Breast epithelium (tissue), 4 donors: ENCODE results near the gene RHOBTB1. TPM values are rescaled to one million over a fixed set of nuclear protein-coding genes. Genes with fewer than 3 reads are reported as not detected.
"Not testable (repeated sequence)": the region's sequence is repeated elsewhere in the genome, so short reads cannot be mapped to it uniquely, and the experiment has no call there.

ENCODE experiments used
- DNase-seq, 2 donors: peaks; one replicate each; pipeline ENCODE4 v3.0.0-alpha.2; 2019; ENCODE audit warnings: low spot score in 2 of 2
- H3K27ac ChIP-seq, 2 donors: fragments of 200-600 bp; sonication (generic) in 1 of 2; one replicate each; pipeline ENCODE4 v1.5.1; 2016 to 2019; ENCODE audit warnings: mild to moderate bottlenecking in 1 of 2
- H3K27me3 ChIP-seq, 2 donors: fragments of 200-600 bp; sonication (generic) in 1 of 2; one replicate each; pipeline versions ENCODE4 v1.5.1 to v1.6.0; 2017 to 2019; ENCODE audit warnings: control low read depth in 1 of 2, mild to moderate bottlenecking in 1 of 2
- H3K36me3 ChIP-seq: fragments of 200-600 bp; one replicate; pipeline ENCODE4 v1.5.1; 2019
- H3K4me1 ChIP-seq, 2 donors: fragments of 200-600 bp; sonication (generic); one replicate each; pipeline ENCODE4 v1.5.1; 2016 to 2019; ENCODE audit warnings: control low read depth in 1 of 2
- H3K4me3 ChIP-seq, 3 donors: fragments of 200-600 bp; sonication (generic); 1 replicate in 2 of 3; 2 replicates in 1 of 3; pipeline ENCODE4 v1.5.1; 2016 to 2019; ENCODE audit warnings: mild to moderate bottlenecking in 3 of 3, moderate library complexity in 2 of 3
- H3K9me3 ChIP-seq, 2 donors: fragments of 200-600 bp; sonication (generic) in 1 of 2; one replicate each; pipeline ENCODE4 v1.5.1; 2016 to 2019; ENCODE audit warnings: control low read depth in 1 of 2
- CTCF ChIP-seq, 3 donors: fragments of 450-650 bp; IDR thresholded peaks; one replicate each; pipeline ENCODE4 v1.5.1; 2016 to 2017; ENCODE audit warnings: antibody characterized with exemption in 3 of 3, mild to moderate bottlenecking in 3 of 3, moderate library complexity in 3 of 3
- POLR2A ChIP-seq: fragments of 450-650 bp; IDR thresholded peaks from one replicate; pipeline ENCODE4 v1.6.1; 2016; ENCODE audit warnings: antibody characterized with exemption, mild to moderate bottlenecking, moderate library complexity
- POLR2AphosphoS5 ChIP-seq, 3 donors: sonication (generic); formaldehyde crosslinking; IDR thresholded peaks; one replicate each; pipeline ENCODE4 v1.6.1; 2017; ENCODE audit warnings: antibody characterized with exemption in 3 of 3
- intact Hi-C: fragments of 100-400 bp; cut with DNase I; formaldehyde crosslinking; loops from one replicate; pipeline ENCODE4 v1.15.1; 2023; ENCODE audit warnings: low total_unique reads
- total RNA-seq, 3 donors: library from RNA; depleted of rRNA; stranded (reverse); fragments of >200 nt; gene quantifications; one replicate each; pipeline ENCODE4 v1.1.0, GENCODE V29; 2016

RHOBTB1 gene
- total RNA-seq, 3 donors from 2014 or later: 11.4 to 14.6 (median 13.4) TPM

- H3K27ac ChIP-seq: no peak overlapping the region
- no peak overlapping the region for H3K4me3 ChIP-seq
- DNase-seq: no peak
- no peaks in the 10 kb centered on the region for H3K27me3 ChIP-seq
- intact Hi-C loops: no loop called here
- no peaks in the 10 kb centered on the region for H3K9me3 ChIP-seq
- no peak for TF ChIP-seq CTCF (IDR thresholded peaks at IDR 0.05)
- TF ChIP-seq POLR2A: no peak
- TF ChIP-seq POLR2AphosphoS5 (IDR thresholded peaks at IDR 0.05): no peak
- H3K4me1 ChIP-seq: no peaks in the 10 kb centered on the region
- no peaks in the 10 kb centered on the region for H3K36me3 ChIP-seq
Observed at GRCh38 chr10:60976687-60977086, 32.7 kb upstream of the RHOBTB1 start.

GRCh38 chr10:60975716-60976115 is 31.7 kb upstream of the RHOBTB1 start:
- intact Hi-C loops: no loop called here
- Histone ChIP-seq H3K36me3 (no peaks in the 10 kb centered on the region), H3K27ac (no peak overlapping the region)

GRCh38 chr10:60974463-60975149 is 30.6 kb upstream of the RHOBTB1 start:
- Histone ChIP-seq H3K9me3 (no peaks in the 10 kb centered on the region), H3K27me3 (no peaks in the 10 kb centered on the region), H3K4me1 (no peaks in the 10 kb centered on the region), H3K36me3 (no peaks in the 10 kb centered on the region), H3K4me3 (no peak overlapping the region), H3K27ac (no peak overlapping the region)
- no peak for TF ChIP-seq POLR2A
- no peak for TF ChIP-seq CTCF (IDR thresholded peaks at IDR 0.05)
- no peak for TF ChIP-seq POLR2AphosphoS5 (IDR thresholded peaks at IDR 0.05)
- no peak for DNase-seq
- intact Hi-C loops: no loop called here

More at GRCh38 chr10:60975716-60976115, 31.7 kb upstream of the RHOBTB1 start:
- no peak for TF ChIP-seq POLR2A
- no peak for TF ChIP-seq CTCF (IDR thresholded peaks at IDR 0.05)
- no peak for TF ChIP-seq POLR2AphosphoS5 (IDR thresholded peaks at IDR 0.05)
- Histone ChIP-seq H3K27me3 (no peaks in the 10 kb centered on the region), H3K4me1 (no peaks in the 10 kb centered on the region), H3K4me3 (no peak overlapping the region), H3K9me3 (no peaks in the 10 kb centered on the region)
- no peak for DNase-seq

GRCh38 chr10:60973086-60973485 is 29.1 kb upstream of the RHOBTB1 start:
- no peaks in the 10 kb centered on the region for H3K27me3 ChIP-seq
- intact Hi-C loops: no loop called here
- no peaks in the 10 kb centered on the region for H3K9me3 ChIP-seq
- TF ChIP-seq CTCF (IDR thresholded peaks at IDR 0.05): no peak
- no peak for TF ChIP-seq POLR2A
- TF ChIP-seq POLR2AphosphoS5 (IDR thresholded peaks at IDR 0.05): no peak
- no peak overlapping the region for H3K27ac ChIP-seq
- no peak for DNase-seq
- no peaks in the 10 kb centered on the region for H3K4me1 ChIP-seq
- no peak overlapping the region for H3K4me3 ChIP-seq
- no peaks in the 10 kb centered on the region for H3K36me3 ChIP-seq

- H3K36me3 ChIP-seq, H3K27ac ChIP-seq, H3K9me3 ChIP-seq, intact Hi-C loops, H3K4me3 ChIP-seq, H3K4me1 ChIP-seq, H3K27me3 ChIP-seq, DNase-seq: not testable (repeated sequence)
Observed at GRCh38 chr10:60972181-60972580, 28.2 kb upstream of the RHOBTB1 start.
